IPS DF 4.7 (cell line): Measurements from ENCODE around the gene PTPRN2.
"Not testable (repeated sequence)": the region's sequence is repeated elsewhere in the genome, so short reads cannot be mapped to it uniquely, and the experiment has no call there.

Experiments
- DNase-seq: peaks from one replicate; pipeline ENCODE4 v3.0.0-alpha.2; 2013; ENCODE audit warnings: low spot score; ENCODE audit errors: extremely low read depth

Gene PTPRN2

GRCh38 chr7:158309868-158310763 is 277.5 kb downstream of the PTPRN2 start:
- no peak for DNase-seq

GRCh38 chr7:158308001-158308400 is 279.6 kb downstream of the PTPRN2 start:
- DNase-seq = no peak

- not testable (repeated sequence) for DNase-seq
Observed at GRCh38 chr7:158304072-158304471, 283.6 kb downstream of the PTPRN2 start.

- no peak for DNase-seq
Observed at GRCh38 chr7:158303121-158303520, 284.5 kb downstream of the PTPRN2 start.

- DNase-seq = no peak
Observed at GRCh38 chr7:158302274-158303070, 285.2 kb downstream of the PTPRN2 start.

- DNase-seq = no peak
Observed at GRCh38 chr7:158301207-158301606, 286.4 kb downstream of the PTPRN2 start.

GRCh38 chr7:158300427-158300826 is 287.2 kb downstream of the PTPRN2 start:
- no peak for DNase-seq

GRCh38 chr7:158299607-158300006 is 288.0 kb downstream of the PTPRN2 start:
- DNase-seq = no peak

- no peak for DNase-seq
Observed at GRCh38 chr7:158296798-158297104, 290.9 kb downstream of the PTPRN2 start.

GRCh38 chr7:158295966-158296797 is 291.4 kb downstream of the PTPRN2 start:
- no peak for DNase-seq

- not testable (repeated sequence) for DNase-seq
Observed at GRCh38 chr7:158294468-158295215, 293.0 kb downstream of the PTPRN2 start.

GRCh38 chr7:158292948-158293347 is 294.7 kb downstream of the PTPRN2 start:
- no peak for DNase-seq

GRCh38 chr7:158291998-158292397 is 295.6 kb downstream of the PTPRN2 start:
- no peak for DNase-seq

GRCh38 chr7:158289761-158290523 is 297.7 kb downstream of the PTPRN2 start:
- no peak for DNase-seq

- no peak for DNase-seq
Observed at GRCh38 chr7:158289231-158289630, 298.4 kb downstream of the PTPRN2 start.

GRCh38 chr7:158286210-158286609 is 301.4 kb downstream of the PTPRN2 start:
- no peak for DNase-seq

GRCh38 chr7:158285383-158285770 is 302.2 kb downstream of the PTPRN2 start:
- no peak for DNase-seq

- no peak for DNase-seq
Observed at GRCh38 chr7:158284617-158285382, 302.8 kb downstream of the PTPRN2 start.

- no peak for DNase-seq
Observed at GRCh38 chr7:158284121-158284520, 303.5 kb downstream of the PTPRN2 start.
